ENCODE data around the gene PMEL. TPM values are rescaled to one million over a fixed set of nuclear protein-coding genes. Genes with fewer than 3 reads are reported as not detected.
"Not testable (repeated sequence)": the region's sequence is repeated elsewhere in the genome, so short reads cannot be mapped to it uniquely, and the experiment has no call there.

PMEL gene
- total RNA-seq, 2 experiments from 2014 or later = not detected

GRCh38 chr12:55982319-55982936 lies 16.6 kb upstream of the PMEL start:
- peaks cover 57% of the 10 kb centered on the region for H3K36me3 ChIP-seq (ENCODE audit: insufficient read depth, low read length)
- peaks cover 66% of the 10 kb centered on the region for H3K36me3 Mint-ChIP-seq (ENCODE audit: low read depth)
- no peak for ATAC-seq (ENCODE audit: poor library complexity)

DNA sequence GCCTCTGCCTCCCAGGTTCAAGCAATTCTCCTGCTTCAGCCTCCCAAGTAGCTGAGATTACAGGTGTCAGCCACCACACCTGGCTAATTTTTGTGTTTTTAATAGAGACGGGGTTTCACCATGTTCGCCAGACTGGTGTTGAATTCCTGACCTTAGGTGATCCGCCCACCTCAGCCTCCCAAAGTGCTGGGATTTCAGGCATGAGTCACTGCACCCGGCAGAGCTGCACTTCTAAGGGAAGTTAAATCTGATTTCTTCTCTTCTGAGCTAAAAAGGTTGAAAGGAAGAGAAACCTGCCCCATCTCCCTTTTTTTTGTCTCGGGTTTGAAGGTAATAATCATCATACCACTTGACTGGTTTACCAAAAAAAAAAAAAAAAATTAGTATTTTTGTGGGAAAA lies 16.0 kb upstream of the PMEL start:
- H3K27ac Mint-ChIP-seq; H3K4me1 ChIP-seq (ENCODE audit: insufficient read depth, low read length); H3K9me3 ChIP-seq (ENCODE audit: control insufficient read depth in 1 of 2, insufficient read depth in 1 of 2, low read length in 2 of 2); H3K27me3 ChIP-seq (ENCODE audit: control insufficient read depth in 1 of 2, insufficient read depth in 2 of 2, low read length in 2 of 2); H3K27me3 Mint-ChIP-seq; H3K4me3 Mint-ChIP-seq; H3K9me3 Mint-ChIP-seq; H3K27ac ChIP-seq (ENCODE audit: low read depth in 1 of 2, low read length in 2 of 2); intact Hi-C loops (cut with DNase I, micrococcal nuclease); DNase-seq; ATAC-seq (ENCODE audit: poor library complexity); H3K4me3 ChIP-seq (ENCODE audit: low read length): not testable (repeated sequence)
- peaks cover 52% of the 10 kb centered on the region for H3K36me3 ChIP-seq (ENCODE audit: insufficient read depth, low read length)
- ChIA-PET POLR2A (interaction anchor here (0.7 to 1.7 kb wide), 3 partner anchors 8 to 59 kb away, joined by 3 to 10 read pairs (median 4); partner anchors contain the start of gene RAB5B), CTCF (interaction anchor here (4.7 kb wide), 1 partner anchor 14 kb away, joined by 20 read pairs; no protein-coding TSS in a partner anchor)
- Mint-ChIP-seq H3K36me3 (ENCODE audit: low read depth) (peaks cover 64% of the 10 kb centered on the region), H3K4me1 (ENCODE audit: low read depth) (peaks cover 30% of the 10 kb centered on the region)

More at GRCh38 chr12:55982319-55982936, 16.6 kb upstream of the PMEL start:
- intact Hi-C loops (cut with DNase I, micrococcal nuclease) = no loop called here
- Mint-ChIP-seq H3K27me3 (no peaks in the 10 kb centered on the region), H3K4me3 (no peak overlapping the region), H3K27ac (no peak overlapping the region), H3K4me1 (ENCODE audit: low read depth) (peaks cover 30% of the 10 kb centered on the region), H3K9me3 (no peaks in the 10 kb centered on the region)
- Histone ChIP-seq H3K4me3 (ENCODE audit: low read length) (no peak overlapping the region), H3K9me3 (ENCODE audit: control insufficient read depth in 1 of 2, insufficient read depth in 1 of 2, low read length in 2 of 2) (no peaks in the 10 kb centered on the region), H3K27me3 (ENCODE audit: control insufficient read depth in 1 of 2, insufficient read depth in 2 of 2, low read length in 2 of 2) (no peaks in the 10 kb centered on the region), H3K4me1 (ENCODE audit: insufficient read depth, low read length) (no peaks in the 10 kb centered on the region), H3K27ac (ENCODE audit: low read depth in 1 of 2, low read length in 2 of 2) (no peak overlapping the region)
- ChIA-PET POLR2A (interaction anchor here (1.2 to 1.7 kb wide), 2 partner anchors 9 to 15 kb away, joined by 3 to 10 read pairs; partner anchors contain the start of gene RAB5B), CTCF (interaction anchor here (4.7 kb wide), 1 partner anchor 13 kb away, joined by 20 read pairs; no protein-coding TSS in a partner anchor)
- DNase-seq = no peak
- TF ChIP-seq, protein P1, sequence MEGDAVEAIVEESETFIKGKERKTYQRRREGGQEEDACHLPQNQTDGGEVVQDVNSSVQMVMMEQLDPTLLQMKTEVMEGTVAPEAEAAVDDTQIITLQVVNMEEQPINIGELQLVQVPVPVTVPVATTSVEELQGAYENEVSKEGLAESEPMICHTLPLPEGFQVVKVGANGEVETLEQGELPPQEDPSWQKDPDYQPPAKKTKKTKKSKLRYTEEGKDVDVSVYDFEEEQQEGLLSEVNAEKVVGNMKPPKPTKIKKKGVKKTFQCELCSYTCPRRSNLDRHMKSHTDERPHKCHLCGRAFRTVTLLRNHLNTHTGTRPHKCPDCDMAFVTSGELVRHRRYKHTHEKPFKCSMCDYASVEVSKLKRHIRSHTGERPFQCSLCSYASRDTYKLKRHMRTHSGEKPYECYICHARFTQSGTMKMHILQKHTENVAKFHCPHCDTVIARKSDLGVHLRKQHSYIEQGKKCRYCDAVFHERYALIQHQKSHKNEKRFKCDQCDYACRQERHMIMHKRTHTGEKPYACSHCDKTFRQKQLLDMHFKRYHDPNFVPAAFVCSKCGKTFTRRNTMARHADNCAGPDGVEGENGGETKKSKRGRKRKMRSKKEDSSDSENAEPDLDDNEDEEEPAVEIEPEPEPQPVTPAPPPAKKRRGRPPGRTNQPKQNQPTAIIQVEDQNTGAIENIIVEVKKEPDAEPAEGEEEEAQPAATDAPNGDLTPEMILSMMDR (IDR thresholded peaks at IDR 0.05) = no peak

- CTCF ChIA-PET = no interaction called here
Measured at GRCh38 chr12:55979069-55979468, 13.2 kb upstream of the PMEL start.

More at GRCh38 chr12:55979069-55979468, 13.2 kb upstream of the PMEL start:
- TF ChIP-seq, protein P1 (IDR thresholded peaks at IDR 0.05) = no peak
- intact Hi-C loops (cut with DNase I, micrococcal nuclease) = no loop called here
- Histone ChIP-seq H3K27me3 (ENCODE audit: control insufficient read depth in 1 of 2, insufficient read depth in 2 of 2, low read length in 2 of 2) (no peaks in the 10 kb centered on the region), H3K9me3 (ENCODE audit: control insufficient read depth in 1 of 2, insufficient read depth in 1 of 2, low read length in 2 of 2) (no peaks in the 10 kb centered on the region), H3K27ac (ENCODE audit: low read depth in 1 of 2, low read length in 2 of 2) (no peak overlapping the region), H3K4me3 (ENCODE audit: low read length) (no peak overlapping the region), H3K36me3 (ENCODE audit: insufficient read depth, low read length) (peaks cover 46% of the 10 kb centered on the region), H3K4me1 (ENCODE audit: insufficient read depth, low read length) (peaks cover 20% of the 10 kb centered on the region)
- DNase-seq = no peak
- POLR2A ChIA-PET = interaction anchor here (0.6 kb wide), 1 partner anchor 31 kb away, joined by 3 read pairs; no protein-coding TSS in a partner anchor
- H3K4me3 Mint-ChIP-seq = no peak overlapping the region
- H3K4me1 Mint-ChIP-seq (ENCODE audit: low read depth) = peaks cover 39% of the 10 kb centered on the region
- no peaks in the 10 kb centered on the region for H3K27me3 Mint-ChIP-seq
- peaks cover 49% of the 10 kb centered on the region for H3K36me3 Mint-ChIP-seq (ENCODE audit: low read depth)
- no peak overlapping the region for H3K27ac Mint-ChIP-seq
- no peak for ATAC-seq (ENCODE audit: poor library complexity)
- no peaks in the 10 kb centered on the region for H3K9me3 Mint-ChIP-seq

Data from CD4-positive, alpha-beta T cell (primary cell).